CD4-positive, alpha-beta memory T cell (primary cell): ENCODE results near the gene EEFSEC. TPM values are rescaled to one million over a fixed set of nuclear protein-coding genes. Genes with fewer than 3 reads are reported as not detected.

ENCODE experiments used
- CTCF ChIA-PET: fragments of 350-600 bp; sonication (Branson Sonifier 250); formaldehyde crosslinking; loops from one replicate; lab custom pipeline; 2021; ENCODE audit warnings: inconsistent platforms; ENCODE audit not compliant: partially characterized antibody; lab: Charles Lee
- POLR2A ChIA-PET: fragments of 350-600 bp; sonication (Branson Sonifier 250); formaldehyde crosslinking; loops from one replicate; lab custom pipeline; 2021; ENCODE audit not compliant: partially characterized antibody; lab: Charles Lee
- DNase-seq, 5 donors: peaks; one replicate each; pipeline versions ENCODE4 v3.0.0 to v3.0.0-alpha.2; 2020 to 2022; ENCODE audit warnings: mixed read lengths in 1 of 5
- H3K27ac ChIP-seq: one replicate; pipeline ENCODE4 v1.7.0; 2013; ENCODE audit warnings: low read depth, low read length
- H3K27me3 ChIP-seq: 2 replicates; pipeline ENCODE4 v1.7.0; 2013; ENCODE audit warnings: mild to moderate bottlenecking, low read length, moderate library complexity; ENCODE audit not compliant: insufficient read depth
- H3K36me3 ChIP-seq: 2 replicates; pipeline ENCODE4 v1.7.0; 2013; ENCODE audit warnings: mild to moderate bottlenecking, low read length, moderate library complexity; ENCODE audit not compliant: insufficient read depth
- H3K4me1 ChIP-seq: 2 replicates; pipeline ENCODE4 v1.7.0; 2013; ENCODE audit warnings: mild to moderate bottlenecking, low read length, moderate library complexity; ENCODE audit not compliant: insufficient read depth
- H3K4me3 ChIP-seq, 2 donors: one replicate each; pipeline ENCODE4 v1.7.0; 2013; ENCODE audit warnings: low read length in 2 of 2, mild to moderate bottlenecking in 1 of 2
- H3K9me3 ChIP-seq, 2 donors: one replicate each; pipeline ENCODE4 v1.7.0; 2013; ENCODE audit warnings: low read length in 2 of 2, control low read depth in 1 of 2; ENCODE audit not compliant: control insufficient read depth in 1 of 2
- H3K27ac Mint-ChIP-seq, 7 donors: one replicate each; pipeline ENCODE4 v1.8.0; 2020 to 2021; ENCODE audit warnings: mixed read lengths in 7 of 7, mild to moderate bottlenecking in 6 of 7, inconsistent platforms in 3 of 7, moderate library complexity in 3 of 7
- H3K27me3 Mint-ChIP-seq, 2 donors: one replicate each; pipeline ENCODE4 v1.8.0; 2020 to 2021; ENCODE audit warnings: mixed read lengths in 2 of 2
- H3K36me3 Mint-ChIP-seq, 2 donors: one replicate each; pipeline ENCODE4 v1.8.0; 2020 to 2021; ENCODE audit warnings: mixed read lengths in 2 of 2, inconsistent platforms in 1 of 2, mild to moderate bottlenecking in 1 of 2
- H3K4me1 Mint-ChIP-seq, 4 donors: one replicate each; pipeline ENCODE4 v1.8.0; 2020 to 2021; ENCODE audit warnings: mixed read lengths in 4 of 4, mild to moderate bottlenecking in 1 of 4
- H3K4me3 Mint-ChIP-seq, 8 donors: one replicate each; pipeline ENCODE4 v1.8.0; 2020 to 2021; ENCODE audit warnings: mixed read lengths in 8 of 8, mild to moderate bottlenecking in 7 of 8, moderate library complexity in 6 of 8, inconsistent platforms in 3 of 8
- H3K9me3 Mint-ChIP-seq, 8 donors: one replicate each; pipeline ENCODE4 v1.8.0; 2020 to 2021; ENCODE audit warnings: mixed read lengths in 8 of 8, mild to moderate bottlenecking in 5 of 8, inconsistent platforms in 3 of 8, moderate library complexity in 1 of 8
- intact Hi-C: fragments of 100-400 bp; cut with micrococcal nuclease; formaldehyde crosslinking; loops from one replicate; pipeline ENCODE4 v1.15.1; 2023
- polyA plus RNA-seq, 2 donors: library from polyadenylated mRNA; unstranded; fragments of 300-500 nt; fragmentation: Illumina TruSeq; gene quantifications; one replicate each; pipeline ENCODE4 v1.2.3, GENCODE V29; 2021
- total RNA-seq, 2 experiments: library from RNA; stranded (reverse); gene quantifications; one replicate each; pipeline ENCODE4 v1.2.3, GENCODE V29; 2021

EEFSEC gene
- total and polyA plus RNA-seq, 4 experiments from 2014 or later = 14.0 to 24.9 (median 17.1) TPM

DNA sequence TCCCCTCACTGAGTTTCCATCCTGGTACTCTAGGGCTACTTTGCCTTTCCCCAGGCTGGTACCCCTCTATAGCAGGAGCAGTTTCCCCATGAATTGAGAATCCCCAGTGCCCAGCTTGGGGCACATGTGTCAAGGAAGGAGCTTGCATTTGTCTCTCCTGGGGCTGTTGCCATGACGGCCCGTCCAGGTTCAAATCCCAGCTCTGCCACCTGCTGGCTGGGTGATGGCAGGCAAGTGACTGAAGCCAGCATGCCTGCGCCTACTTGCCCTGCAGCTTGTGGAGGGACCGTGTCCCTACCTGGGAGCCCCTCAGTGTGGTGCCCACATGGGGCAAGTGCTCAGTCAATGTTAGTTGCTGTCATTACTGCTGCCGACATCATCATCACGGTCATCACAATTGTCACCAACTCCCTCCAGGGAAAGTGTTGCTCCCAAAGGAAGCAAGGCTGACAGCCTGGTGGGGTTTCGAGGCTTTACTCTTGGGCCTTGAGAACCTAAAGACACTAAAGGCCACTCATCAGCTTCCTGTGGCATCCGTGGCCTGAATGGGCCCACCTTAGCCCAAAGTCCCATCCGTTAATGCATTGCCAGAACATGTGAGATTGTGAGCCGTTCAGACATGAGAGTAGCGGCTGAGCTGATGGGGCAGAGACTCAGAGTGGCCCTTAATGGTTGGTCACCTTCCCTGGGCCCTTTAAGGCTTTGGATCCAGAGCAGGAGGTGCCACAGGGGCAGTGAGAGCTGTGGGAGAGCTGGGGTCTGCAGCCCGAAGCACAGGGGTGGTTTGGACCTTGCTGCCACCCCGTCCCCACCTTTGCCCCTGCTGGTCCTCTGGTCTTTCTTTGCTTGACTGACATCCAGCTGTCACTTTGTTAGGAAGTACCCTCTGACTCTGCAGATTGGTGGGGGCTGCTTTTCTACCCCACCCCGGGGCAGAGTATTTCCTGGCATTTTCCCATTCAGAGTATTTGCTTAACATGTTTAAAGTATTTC is 169.0 kb downstream of the EEFSEC start:
- Mint-ChIP-seq H3K4me1 (peaks cover 9 to 63% (median 29%) of the 10 kb centered on the region in 4 donors), H3K27ac (peak overlapping the region in 5 of 7 donors; percentile 18 to 57 (median 22)), H3K9me3 (peaks cover 0 to 1% (median 0%) of the 10 kb centered on the region in 8 donors), H3K27me3 (no peaks in the 10 kb centered on the region), H3K4me3 (no peak overlapping the region), H3K36me3 (peaks cover 12 to 14% of the 10 kb centered on the region in 2 donors)
- DNase-seq = peak; percentile 54 to 63 (median 61)
- no peak overlapping the region for H3K4me3 ChIP-seq
- POLR2A ChIA-PET = interaction anchor here (0.6 to 1.3 kb wide), 3 partner anchors 99 to 209 kb away, joined by 3 read pairs; no protein-coding TSS in a partner anchor
- H3K4me1 ChIP-seq = peaks cover 43% of the 10 kb centered on the region
- no peaks in the 10 kb centered on the region for H3K27me3 ChIP-seq
- no peaks in the 10 kb centered on the region for H3K9me3 ChIP-seq
- no peaks in the 10 kb centered on the region for H3K36me3 ChIP-seq
- CTCF ChIA-PET = interaction anchor here (0.7 to 8.0 kb wide), 31 partner anchors 11 to 249 kb away, joined by 3 to 145 read pairs (median 4); no protein-coding TSS in a partner anchor
- H3K27ac ChIP-seq = no peak overlapping the region
- intact Hi-C loops = loop anchor here (1.0 kb wide), 1 partner anchor 96 kb away; no protein-coding TSS in a partner anchor

DNA sequence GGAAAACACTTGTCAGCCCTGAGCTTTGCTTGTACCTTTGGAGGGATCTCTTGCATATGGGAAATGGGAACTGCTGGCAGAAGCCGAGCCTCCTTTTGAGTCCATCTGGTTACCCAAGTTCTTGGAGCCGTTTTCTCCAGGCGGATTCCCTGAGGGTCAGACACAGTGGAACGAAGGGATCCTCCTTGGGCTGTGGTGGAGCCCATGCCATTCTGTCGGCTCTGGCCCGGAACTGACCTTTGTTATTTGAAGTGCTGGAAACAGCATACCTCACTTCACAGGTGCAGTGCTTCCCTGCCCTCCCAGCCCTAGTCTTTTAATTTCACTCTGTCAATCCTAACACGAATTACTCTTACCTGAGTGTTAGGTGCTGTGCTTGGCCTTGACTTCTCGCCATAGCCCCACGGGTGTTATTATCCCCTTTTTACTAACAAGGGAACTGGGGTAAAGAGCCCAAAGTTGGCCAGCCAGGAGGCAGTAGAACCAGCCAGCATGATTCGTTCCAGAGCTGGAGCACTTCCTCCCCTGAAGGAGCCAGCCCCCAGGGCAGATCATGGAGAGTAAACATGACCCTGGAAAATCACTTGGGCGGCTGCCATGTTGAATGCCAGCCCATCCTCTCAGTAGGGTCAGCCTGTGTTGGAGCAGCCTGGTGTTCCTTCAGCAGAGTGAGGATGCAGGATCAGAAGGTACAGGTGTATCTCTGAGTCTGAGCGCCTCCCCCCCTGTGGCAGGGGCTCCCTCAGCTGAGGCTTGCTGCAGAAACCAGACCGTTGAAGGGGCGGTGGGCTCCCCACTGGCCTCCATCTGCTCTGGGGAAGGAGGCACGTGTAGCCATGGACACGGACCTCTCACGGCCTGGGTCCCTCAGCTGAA is 170.2 kb downstream of the EEFSEC start:
- Mint-ChIP-seq H3K27ac (no peak overlapping the region), H3K36me3 (peaks cover 11 to 17% of the 10 kb centered on the region in 2 donors), H3K9me3 (peaks cover 0 to 1% (median 0%) of the 10 kb centered on the region in 8 donors), H3K4me3 (no peak overlapping the region), H3K4me1 (peaks cover 6 to 56% (median 22%) of the 10 kb centered on the region in 4 donors), H3K27me3 (no peaks in the 10 kb centered on the region)
- no peaks in the 10 kb centered on the region for H3K9me3 ChIP-seq
- no peak overlapping the region for H3K27ac ChIP-seq
- ChIA-PET CTCF (interaction anchor here (0.8 to 8.0 kb wide), 15 partner anchors 10 to 236 kb away, joined by 3 to 145 read pairs (median 6); no protein-coding TSS in a partner anchor), POLR2A (interaction anchor here (0.6 kb wide), 1 partner anchor 101 kb away, joined by 3 read pairs; no protein-coding TSS in a partner anchor)
- DNase-seq = no peak
- H3K27me3 ChIP-seq = no peaks in the 10 kb centered on the region
- intact Hi-C loops = no loop called here
- no peak overlapping the region for H3K4me3 ChIP-seq
- peaks cover 32% of the 10 kb centered on the region for H3K4me1 ChIP-seq
- no peaks in the 10 kb centered on the region for H3K36me3 ChIP-seq

DNA sequence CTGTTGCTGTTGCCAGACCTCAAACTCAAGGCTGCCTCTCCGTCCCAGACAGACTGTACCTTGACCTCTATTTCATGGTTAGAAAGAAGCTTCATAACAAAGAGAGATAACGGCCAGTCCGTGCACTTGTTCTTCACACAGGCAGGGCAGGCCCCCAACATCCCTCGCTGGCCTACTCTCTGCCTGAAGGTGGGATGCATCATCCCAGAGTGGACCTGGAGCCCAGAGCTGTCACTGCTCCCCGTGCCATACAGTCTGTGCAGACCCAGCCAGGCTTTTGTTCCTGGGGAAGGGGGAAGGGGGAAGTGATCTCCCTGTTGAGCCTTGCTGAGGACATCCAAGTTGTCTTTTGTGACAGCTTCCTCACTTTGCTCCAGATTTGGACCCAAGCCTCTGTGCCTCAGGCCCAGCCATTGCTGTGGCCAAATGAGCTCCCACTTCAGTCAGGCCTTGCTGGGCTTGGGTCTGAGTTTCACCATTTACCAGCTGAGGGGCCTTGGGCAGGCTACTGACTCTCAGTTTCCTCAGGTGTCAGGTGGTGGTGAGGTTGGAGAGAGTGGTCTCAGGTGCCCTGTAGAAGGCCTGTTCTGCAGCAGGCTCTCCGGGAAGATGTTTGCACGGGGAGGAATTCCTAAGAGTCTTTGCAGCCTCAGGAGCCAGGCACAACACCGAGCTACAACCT is 171.8 kb downstream of the EEFSEC start:
- Histone ChIP-seq H3K9me3 (no peaks in the 10 kb centered on the region), H3K36me3 (no peaks in the 10 kb centered on the region), H3K4me1 (peaks cover 21% of the 10 kb centered on the region), H3K27me3 (no peaks in the 10 kb centered on the region), H3K4me3 (no peak overlapping the region), H3K27ac (no peak overlapping the region)
- ChIA-PET CTCF (interaction anchor here (1.4 to 8.0 kb wide), 2 partner anchors 17 to 230 kb away, joined by 5 to 69 read pairs; no protein-coding TSS in a partner anchor), POLR2A (no interaction called here)
- Mint-ChIP-seq H3K9me3 (no peaks in the 10 kb centered on the region), H3K4me1 (peaks cover 4 to 41% (median 17%) of the 10 kb centered on the region in 4 donors), H3K27me3 (no peaks in the 10 kb centered on the region), H3K36me3 (peaks cover 2 to 14% of the 10 kb centered on the region in 2 donors), H3K4me3 (peak overlapping the region in 1 of 8 donors; percentile 31), H3K27ac (peak overlapping the region in 1 of 7 donors; percentile 22)
- intact Hi-C loops = no loop called here
- DNase-seq = no peak

DNA sequence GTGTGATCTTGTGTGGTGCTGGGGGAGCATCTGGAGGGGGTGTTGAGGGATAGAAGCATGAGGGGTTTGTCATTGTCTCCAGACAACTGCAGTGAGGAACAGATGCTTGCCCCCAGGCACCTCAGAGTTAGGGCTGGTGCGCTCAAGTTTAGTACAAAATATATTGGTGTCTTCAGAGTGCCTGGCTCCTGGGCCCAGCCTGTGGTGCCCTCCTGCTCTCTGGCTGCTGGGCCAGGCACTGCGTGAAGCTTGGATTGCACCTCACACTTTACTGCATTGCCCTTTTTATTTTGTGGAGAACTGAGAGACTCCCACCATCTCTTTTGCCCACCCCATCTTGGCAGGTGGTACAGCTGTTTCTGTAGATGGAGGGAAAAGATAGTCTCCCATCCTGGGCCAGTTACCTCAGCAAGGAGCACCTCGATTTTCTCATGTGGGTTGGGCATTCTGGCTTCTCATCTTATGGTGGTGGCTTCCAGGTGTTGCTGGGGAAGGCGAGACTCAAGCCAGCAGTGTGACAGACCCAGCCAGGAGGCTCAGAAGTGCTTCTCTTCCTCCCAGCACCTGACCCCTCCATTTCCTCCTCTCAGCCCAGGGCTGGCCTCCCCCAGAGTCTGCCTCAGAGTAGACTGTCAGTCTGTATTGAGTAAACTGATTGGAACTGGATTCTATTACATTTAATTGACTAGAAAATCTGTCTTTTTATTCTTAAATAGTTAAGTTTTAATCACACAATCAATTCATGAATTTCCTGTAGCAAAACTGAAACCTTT is 173.0 kb downstream of the EEFSEC start:
- Histone ChIP-seq H3K27ac (no peak overlapping the region), H3K27me3 (no peaks in the 10 kb centered on the region), H3K36me3 (no peaks in the 10 kb centered on the region), H3K4me1 (peaks cover 19% of the 10 kb centered on the region), H3K4me3 (no peak overlapping the region), H3K9me3 (no peaks in the 10 kb centered on the region)
- no peak overlapping the region for H3K4me3 Mint-ChIP-seq
- intact Hi-C loops = no loop called here
- no peak for DNase-seq
- H3K9me3 Mint-ChIP-seq = no peaks in the 10 kb centered on the region
- peaks cover 4 to 31% (median 12%) of the 10 kb centered on the region in 4 donors for H3K4me1 Mint-ChIP-seq
- H3K27ac Mint-ChIP-seq = peak overlapping the region in 3 of 7 donors; percentile 4 to 87 (median 29)
- H3K27me3 Mint-ChIP-seq = no peaks in the 10 kb centered on the region
- CTCF ChIA-PET = interaction anchor here (1.8 kb wide), 1 partner anchor 99 kb away, joined by 5 read pairs; no protein-coding TSS in a partner anchor
- POLR2A ChIA-PET = no interaction called here
- H3K36me3 Mint-ChIP-seq = peaks cover 2 to 14% of the 10 kb centered on the region in 2 donors

DNA sequence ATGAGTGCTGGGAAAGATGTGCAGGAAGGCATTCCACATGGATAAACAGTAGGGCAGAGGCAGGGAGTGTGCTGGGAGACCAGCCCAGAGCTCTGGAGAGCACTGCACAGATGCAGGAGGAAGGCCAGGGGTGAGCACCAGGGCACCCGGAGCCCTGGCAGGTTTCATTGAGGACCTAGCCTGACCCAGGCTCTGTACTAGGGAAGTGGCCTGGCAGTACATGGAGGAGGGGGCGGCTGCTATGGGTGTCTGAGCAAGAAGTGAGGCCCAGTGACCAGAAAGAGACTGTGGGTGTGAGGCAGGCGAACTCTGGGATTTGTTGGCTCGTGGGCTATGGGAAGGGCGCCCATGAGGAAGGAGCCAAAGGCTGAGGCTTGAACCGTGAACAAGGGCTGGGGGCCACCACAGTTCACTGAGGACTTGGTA is 174.3 kb downstream of the EEFSEC start:
- peaks cover 6% of the 10 kb centered on the region for H3K4me1 ChIP-seq
- intact Hi-C loops = no loop called here
- no peaks in the 10 kb centered on the region for H3K36me3 ChIP-seq
- DNase-seq = no peak
- Mint-ChIP-seq H3K27me3 (no peaks in the 10 kb centered on the region), H3K4me1 (peaks cover 4 to 20% (median 8%) of the 10 kb centered on the region in 4 donors), H3K9me3 (no peaks in the 10 kb centered on the region), H3K4me3 (no peak overlapping the region), H3K36me3 (peaks cover 2 to 14% of the 10 kb centered on the region in 2 donors), H3K27ac (peak overlapping the region in 1 of 7 donors; percentile 56)
- H3K4me3 ChIP-seq = no peak overlapping the region
- ChIA-PET POLR2A (no interaction called here), CTCF (no interaction called here)
- H3K27me3 ChIP-seq = no peaks in the 10 kb centered on the region
- no peak overlapping the region for H3K27ac ChIP-seq
- no peaks in the 10 kb centered on the region for H3K9me3 ChIP-seq
